ENCODE data around the gene KLHL40.

Gene KLHL40

GRCh38 chr3:42691816-42692666 lies 6.7 kb downstream of the KLHL40 start:
- no peak for DNase-seq

GRCh38 chr3:42692667-42693529 lies 7.6 kb downstream of the KLHL40 start:
- DNase-seq = no peak

- no peak for DNase-seq
These were observed 8.2 kb downstream of the KLHL40 start for GRCh38 chr3:42693530-42693930.

GRCh38 chr3:42694366-42694765 lies 9.0 kb downstream of the KLHL40 start:
- DNase-seq = no peak

- DNase-seq = no peak
These were observed 11.3 kb downstream of the KLHL40 start for GRCh38 chr3:42696356-42697288.

GRCh38 chr3:42697289-42698051 lies 12.1 kb downstream of the KLHL40 start:
- DNase-seq = no peak

GRCh38 chr3:42698216-42698910 lies 13.0 kb downstream of the KLHL40 start:
- no peak for DNase-seq

GRCh38 chr3:42698911-42699230 lies 13.5 kb downstream of the KLHL40 start:
- no peak for DNase-seq

- no peak for DNase-seq
These were observed 14.2 kb downstream of the KLHL40 start for GRCh38 chr3:42699511-42699971.

GRCh38 chr3:42700366-42701288 lies 15.3 kb downstream of the KLHL40 start:
- DNase-seq = no peak

- DNase-seq = no peak
These were observed 16.2 kb downstream of the KLHL40 start for GRCh38 chr3:42701371-42702065.

GRCh38 chr3:42702066-42702951 lies 17.0 kb downstream of the KLHL40 start, which contains the start of gene HHATL:
Gene HHATL, minus strand, starts transcription at chr3:42702798. Its CDS starts 1,972 bp downstream, at chr3:42700826.
- no peak for DNase-seq

GRCh38 chr3:42702982-42703694 lies 17.8 kb downstream of the KLHL40 start:
- DNase-seq = no peak

GRCh38 chr3:42703695-42704025 lies 18.3 kb downstream of the KLHL40 start:
- DNase-seq = no peak

- DNase-seq = no peak
These were observed 19.0 kb downstream of the KLHL40 start for GRCh38 chr3:42704136-42704841.

- DNase-seq = no peak
These were observed 19.9 kb downstream of the KLHL40 start for GRCh38 chr3:42705058-42705767.
